CD4-positive, alpha-beta memory T cell (primary cell): Measurements from ENCODE around the gene DNAH9. TPM values are rescaled to one million over a fixed set of nuclear protein-coding genes. Genes with fewer than 3 reads are reported as not detected.

Experiments
- CTCF ChIA-PET: fragments of 350-600 bp; sonication (Branson Sonifier 250); formaldehyde crosslinking; loops from one replicate; lab custom pipeline; 2021; ENCODE audit warnings: inconsistent platforms; ENCODE audit not compliant: partially characterized antibody; lab: Charles Lee
- POLR2A ChIA-PET: fragments of 350-600 bp; sonication (Branson Sonifier 250); formaldehyde crosslinking; loops from one replicate; lab custom pipeline; 2021; ENCODE audit not compliant: partially characterized antibody; lab: Charles Lee
- DNase-seq, 5 donors: peaks; one replicate each; pipeline versions ENCODE4 v3.0.0 to v3.0.0-alpha.2; 2020 to 2022; ENCODE audit warnings: mixed read lengths in 1 of 5
- H3K27ac ChIP-seq: one replicate; pipeline ENCODE4 v1.7.0; 2013; ENCODE audit warnings: low read depth, low read length
- H3K27me3 ChIP-seq: 2 replicates; pipeline ENCODE4 v1.7.0; 2013; ENCODE audit warnings: mild to moderate bottlenecking, low read length, moderate library complexity; ENCODE audit not compliant: insufficient read depth
- H3K36me3 ChIP-seq: 2 replicates; pipeline ENCODE4 v1.7.0; 2013; ENCODE audit warnings: mild to moderate bottlenecking, low read length, moderate library complexity; ENCODE audit not compliant: insufficient read depth
- H3K4me1 ChIP-seq: 2 replicates; pipeline ENCODE4 v1.7.0; 2013; ENCODE audit warnings: mild to moderate bottlenecking, low read length, moderate library complexity; ENCODE audit not compliant: insufficient read depth
- H3K4me3 ChIP-seq, 2 donors: one replicate each; pipeline ENCODE4 v1.7.0; 2013; ENCODE audit warnings: low read length in 2 of 2, mild to moderate bottlenecking in 1 of 2
- H3K9me3 ChIP-seq, 2 donors: one replicate each; pipeline ENCODE4 v1.7.0; 2013; ENCODE audit warnings: low read length in 2 of 2, control low read depth in 1 of 2; ENCODE audit not compliant: control insufficient read depth in 1 of 2
- H3K27ac Mint-ChIP-seq, 7 donors: one replicate each; pipeline ENCODE4 v1.8.0; 2020 to 2021; ENCODE audit warnings: mixed read lengths in 7 of 7, mild to moderate bottlenecking in 6 of 7, inconsistent platforms in 3 of 7, moderate library complexity in 3 of 7
- H3K27me3 Mint-ChIP-seq, 2 donors: one replicate each; pipeline ENCODE4 v1.8.0; 2020 to 2021; ENCODE audit warnings: mixed read lengths in 2 of 2
- H3K36me3 Mint-ChIP-seq, 2 donors: one replicate each; pipeline ENCODE4 v1.8.0; 2020 to 2021; ENCODE audit warnings: mixed read lengths in 2 of 2, inconsistent platforms in 1 of 2, mild to moderate bottlenecking in 1 of 2
- H3K4me1 Mint-ChIP-seq, 4 donors: one replicate each; pipeline ENCODE4 v1.8.0; 2020 to 2021; ENCODE audit warnings: mixed read lengths in 4 of 4, mild to moderate bottlenecking in 1 of 4
- H3K4me3 Mint-ChIP-seq, 8 donors: one replicate each; pipeline ENCODE4 v1.8.0; 2020 to 2021; ENCODE audit warnings: mixed read lengths in 8 of 8, mild to moderate bottlenecking in 7 of 8, moderate library complexity in 6 of 8, inconsistent platforms in 3 of 8
- H3K9me3 Mint-ChIP-seq, 8 donors: one replicate each; pipeline ENCODE4 v1.8.0; 2020 to 2021; ENCODE audit warnings: mixed read lengths in 8 of 8, mild to moderate bottlenecking in 5 of 8, inconsistent platforms in 3 of 8, moderate library complexity in 1 of 8
- intact Hi-C: fragments of 100-400 bp; cut with micrococcal nuclease; formaldehyde crosslinking; loops from one replicate; pipeline ENCODE4 v1.15.1; 2023
- polyA plus RNA-seq, 2 donors: library from polyadenylated mRNA; unstranded; fragments of 300-500 nt; fragmentation: Illumina TruSeq; gene quantifications; one replicate each; pipeline ENCODE4 v1.2.3, GENCODE V29; 2021
- total RNA-seq, 2 experiments: library from RNA; stranded (reverse); gene quantifications; one replicate each; pipeline ENCODE4 v1.2.3, GENCODE V29; 2021

DNAH9 gene
- total and polyA plus RNA-seq, 4 experiments from 2014 or later = not detected

- Mint-ChIP-seq H3K27me3 (no peaks in the 10 kb centered on the region), H3K4me1 (no peaks in the 10 kb centered on the region), H3K27ac (no peak overlapping the region), H3K4me3 (no peak overlapping the region), H3K36me3 (no peaks in the 10 kb centered on the region), H3K9me3 (peaks cover 0 to 12% (median 1%) of the 10 kb centered on the region in 8 donors)
- POLR2A ChIA-PET = no interaction called here
- H3K27ac ChIP-seq = no peak overlapping the region
- H3K4me3 ChIP-seq = no peak overlapping the region
- H3K36me3 ChIP-seq = no peaks in the 10 kb centered on the region
- no peaks in the 10 kb centered on the region for H3K9me3 ChIP-seq
- intact Hi-C loops = no loop called here
- no peaks in the 10 kb centered on the region for H3K4me1 ChIP-seq
- no peaks in the 10 kb centered on the region for H3K27me3 ChIP-seq
- no peak for DNase-seq
- CTCF ChIA-PET = no interaction called here
These were observed 238.2 kb downstream of the DNAH9 start for GRCh38 chr17:11836508-11836907.

DNA sequence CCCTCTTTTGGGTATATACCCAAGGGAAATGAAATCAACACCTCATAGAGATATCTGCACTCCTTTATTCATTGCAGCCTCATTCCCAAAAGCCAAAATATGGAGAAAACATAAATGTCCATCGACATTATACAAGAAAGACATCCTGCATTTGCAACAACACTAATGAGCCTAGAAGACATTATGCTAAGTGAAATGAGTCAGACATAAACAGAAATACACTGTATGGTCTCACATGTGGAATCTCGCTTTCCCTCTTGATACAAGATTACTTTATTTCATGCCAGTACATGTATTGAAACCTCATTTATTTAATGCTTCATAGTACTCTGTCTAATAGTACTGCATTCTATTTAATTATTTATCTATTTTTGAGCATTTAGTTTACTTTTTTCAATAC lies 241.8 kb downstream of the DNAH9 start:
- H3K4me3 ChIP-seq = no peak overlapping the region
- H3K4me1 ChIP-seq = no peaks in the 10 kb centered on the region
- H3K36me3 Mint-ChIP-seq = no peaks in the 10 kb centered on the region
- POLR2A ChIA-PET = no interaction called here
- intact Hi-C loops = no loop called here
- no peak overlapping the region for H3K27ac Mint-ChIP-seq
- no peaks in the 10 kb centered on the region for H3K36me3 ChIP-seq
- H3K4me3 Mint-ChIP-seq = no peak overlapping the region
- DNase-seq = no peak
- H3K9me3 Mint-ChIP-seq = peaks cover 0 to 3% (median 0%) of the 10 kb centered on the region in 8 donors
- no peaks in the 10 kb centered on the region for H3K27me3 ChIP-seq
- CTCF ChIA-PET = no interaction called here
- H3K27ac ChIP-seq = no peak overlapping the region
- H3K9me3 ChIP-seq = no peaks in the 10 kb centered on the region
- no peaks in the 10 kb centered on the region for H3K27me3 Mint-ChIP-seq
- no peaks in the 10 kb centered on the region for H3K4me1 Mint-ChIP-seq

DNA sequence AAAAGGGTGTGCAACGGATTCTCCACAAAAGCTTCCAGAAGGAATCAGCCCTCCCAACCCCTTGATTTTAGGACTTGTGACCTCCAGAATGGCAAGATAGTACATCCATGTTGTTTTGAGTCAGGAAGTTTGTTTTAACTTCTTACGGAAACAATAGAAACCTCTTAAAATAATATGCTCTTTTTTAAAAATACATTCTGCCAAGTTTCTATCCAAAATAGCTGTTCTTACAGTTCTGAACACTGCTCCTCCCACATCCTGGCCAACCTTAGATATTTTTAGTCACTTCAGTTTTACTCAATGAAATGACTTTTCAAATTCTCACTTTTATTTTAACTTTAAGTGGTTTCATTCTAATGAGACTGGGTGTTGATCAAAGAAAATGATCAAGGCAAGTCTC lies 242.6 kb downstream of the DNAH9 start:
- H3K36me3 Mint-ChIP-seq = no peaks in the 10 kb centered on the region
- no peaks in the 10 kb centered on the region for H3K36me3 ChIP-seq
- H3K27ac Mint-ChIP-seq = no peak overlapping the region
- no peak overlapping the region for H3K4me3 Mint-ChIP-seq
- no peaks in the 10 kb centered on the region for H3K4me1 ChIP-seq
- H3K27me3 ChIP-seq = no peaks in the 10 kb centered on the region
- no peak overlapping the region for H3K4me3 ChIP-seq
- H3K4me1 Mint-ChIP-seq = no peaks in the 10 kb centered on the region
- H3K27me3 Mint-ChIP-seq = no peaks in the 10 kb centered on the region
- POLR2A ChIA-PET = no interaction called here
- intact Hi-C loops = no loop called here
- H3K9me3 Mint-ChIP-seq = peaks cover 0 to 3% (median 0%) of the 10 kb centered on the region in 8 donors
- no peak for DNase-seq
- no peak overlapping the region for H3K27ac ChIP-seq
- no peaks in the 10 kb centered on the region for H3K9me3 ChIP-seq
- CTCF ChIA-PET = no interaction called here

GRCh38 chr17:11848330-11848729 lies 250.1 kb downstream of the DNAH9 start:
- Mint-ChIP-seq H3K27ac (no peak overlapping the region), H3K9me3 (peaks cover 4 to 21% (median 6%) of the 10 kb centered on the region in 8 donors), H3K27me3 (peaks cover 3 to 10% of the 10 kb centered on the region in 2 donors), H3K4me1 (no peaks in the 10 kb centered on the region), H3K4me3 (no peak overlapping the region), H3K36me3 (no peaks in the 10 kb centered on the region)
- intact Hi-C loops = no loop called here
- no peak for DNase-seq
- ChIA-PET CTCF (no interaction called here), POLR2A (no interaction called here)
- H3K27ac ChIP-seq = no peak overlapping the region
- no peak overlapping the region for H3K4me3 ChIP-seq
- no peaks in the 10 kb centered on the region for H3K27me3 ChIP-seq
- H3K4me1 ChIP-seq = no peaks in the 10 kb centered on the region
- no peaks in the 10 kb centered on the region for H3K9me3 ChIP-seq
- H3K36me3 ChIP-seq = no peaks in the 10 kb centered on the region

- H3K36me3 ChIP-seq = no peaks in the 10 kb centered on the region
- H3K4me3 ChIP-seq = no peak overlapping the region
- ChIA-PET POLR2A (no interaction called here), CTCF (no interaction called here)
- H3K27me3 Mint-ChIP-seq = peaks cover 3 to 10% of the 10 kb centered on the region in 2 donors
- no peaks in the 10 kb centered on the region for H3K9me3 ChIP-seq
- H3K27ac ChIP-seq = no peak overlapping the region
- H3K4me3 Mint-ChIP-seq = no peak overlapping the region
- H3K4me1 ChIP-seq = no peaks in the 10 kb centered on the region
- H3K9me3 Mint-ChIP-seq = peaks cover 1 to 18% (median 5%) of the 10 kb centered on the region in 8 donors
- no peaks in the 10 kb centered on the region for H3K4me1 Mint-ChIP-seq
- intact Hi-C loops = no loop called here
- no peak for DNase-seq
- H3K36me3 Mint-ChIP-seq = no peaks in the 10 kb centered on the region
- H3K27me3 ChIP-seq = no peaks in the 10 kb centered on the region
- H3K27ac Mint-ChIP-seq = no peak overlapping the region
These were observed 254.0 kb downstream of the DNAH9 start for GRCh38 chr17:11852231-11852630.

- H3K9me3 ChIP-seq = no peaks in the 10 kb centered on the region
- no peak overlapping the region for H3K4me3 ChIP-seq
- H3K9me3 Mint-ChIP-seq = peaks cover 0 to 16% (median 5%) of the 10 kb centered on the region in 8 donors
- no peaks in the 10 kb centered on the region for H3K4me1 Mint-ChIP-seq
- DNase-seq = no peak
- no peaks in the 10 kb centered on the region for H3K27me3 ChIP-seq
- H3K27ac ChIP-seq = no peak overlapping the region
- H3K36me3 Mint-ChIP-seq = no peaks in the 10 kb centered on the region
- H3K36me3 ChIP-seq = no peaks in the 10 kb centered on the region
- POLR2A ChIA-PET = no interaction called here
- H3K27ac Mint-ChIP-seq = no peak overlapping the region
- no peaks in the 10 kb centered on the region for H3K4me1 ChIP-seq
- CTCF ChIA-PET = no interaction called here
- intact Hi-C loops = no loop called here
- peaks cover 3 to 10% of the 10 kb centered on the region in 2 donors for H3K27me3 Mint-ChIP-seq
- H3K4me3 Mint-ChIP-seq = no peak overlapping the region
These were observed 254.6 kb downstream of the DNAH9 start for GRCh38 chr17:11852912-11853311.

GRCh38 chr17:11853321-11854151 lies 255.3 kb downstream of the DNAH9 start:
- H3K27ac Mint-ChIP-seq = no peak overlapping the region
- ChIA-PET CTCF (no interaction called here), POLR2A (no interaction called here)
- intact Hi-C loops = no loop called here
- no peaks in the 10 kb centered on the region for H3K36me3 Mint-ChIP-seq
- no peak overlapping the region for H3K4me3 Mint-ChIP-seq
- no peak for DNase-seq
- Histone ChIP-seq H3K9me3 (no peaks in the 10 kb centered on the region), H3K27ac (no peak overlapping the region), H3K4me1 (no peaks in the 10 kb centered on the region), H3K27me3 (no peaks in the 10 kb centered on the region), H3K4me3 (no peak overlapping the region), H3K36me3 (no peaks in the 10 kb centered on the region)
- H3K9me3 Mint-ChIP-seq = peaks cover 0 to 15% (median 5%) of the 10 kb centered on the region in 8 donors
- no peaks in the 10 kb centered on the region for H3K4me1 Mint-ChIP-seq
- peaks cover 3 to 10% of the 10 kb centered on the region in 2 donors for H3K27me3 Mint-ChIP-seq
